Anterior cingulate cortex (tissue), 58 donors: ENCODE measurements around the gene CDH13.

Source experiments
- DNase-seq, 58 donors: peaks; one replicate each; lab custom pipeline; 2025; lab: John Stamatoyannopoulos, UW

Gene CDH13

GRCh38 chr16:83418565-83418964, 791.8 kb downstream of the CDH13 start:
- no peak for DNase-seq

GRCh38 chr16:83420206-83420760, 793.5 kb downstream of the CDH13 start:
- no peak for DNase-seq

- no peak for DNase-seq
Observed at GRCh38 chr16:83433201-83433600, 806.4 kb downstream of the CDH13 start.

GRCh38 chr16:83437036-83437435, 810.3 kb downstream of the CDH13 start:
- DNase-seq, result no peak

- DNase-seq, result no peak
Observed at GRCh38 chr16:83438326-83438725, 811.6 kb downstream of the CDH13 start.

- no peak for DNase-seq
Observed at GRCh38 chr16:83439412-83439811, 812.6 kb downstream of the CDH13 start.

- DNase-seq, result peak in 4 of 58 donors; percentile 4 to 15 (median 8)
Observed at GRCh38 chr16:83441517-83441916, 814.7 kb downstream of the CDH13 start.

GRCh38 chr16:83443972-83444371, 817.2 kb downstream of the CDH13 start:
- DNase-seq, result no peak

- DNase-seq, result no peak
Observed at GRCh38 chr16:83447560-83447959, 820.8 kb downstream of the CDH13 start.

- no peak for DNase-seq
Observed at GRCh38 chr16:83449861-83450260, 823.1 kb downstream of the CDH13 start.

GRCh38 chr16:83453977-83454376, 827.2 kb downstream of the CDH13 start:
- no peak for DNase-seq

GRCh38 chr16:83455716-83456115, 828.9 kb downstream of the CDH13 start:
- DNase-seq, result no peak

- no peak for DNase-seq
Observed at GRCh38 chr16:83456934-83457333, 830.2 kb downstream of the CDH13 start.

GRCh38 chr16:83458612-83459011, 831.8 kb downstream of the CDH13 start:
- peak in 7 of 58 donors; percentile 1 to 11 (median 5) for DNase-seq

GRCh38 chr16:83464991-83465390, 838.2 kb downstream of the CDH13 start:
- DNase-seq, result no peak

- no peak for DNase-seq
Observed at GRCh38 chr16:83470416-83470815, 843.6 kb downstream of the CDH13 start.

GRCh38 chr16:83472776-83473501, 846.2 kb downstream of the CDH13 start:
- no peak for DNase-seq

GRCh38 chr16:83473926-83474650, 847.3 kb downstream of the CDH13 start:
- no peak for DNase-seq

GRCh38 chr16:83475108-83475507, 848.3 kb downstream of the CDH13 start:
- no peak for DNase-seq

GRCh38 chr16:83481589-83481988, 854.8 kb downstream of the CDH13 start:
- DNase-seq, result no peak

GRCh38 chr16:83482545-83483162, 855.9 kb downstream of the CDH13 start:
- DNase-seq, result no peak
